ENCODE measurements around the gene ZNF726.
"Not testable (repeated sequence)": the region's sequence is repeated elsewhere in the genome, so short reads cannot be mapped to it uniquely, and the experiment has no call there.

ZNF726 gene

GRCh38 chr19:23937031-23937430 lies 22.3 kb downstream of the ZNF726 start:
- in situ Hi-C loops (cut with MboI; ENCODE audit: low sequenced_read_pairs): not testable (repeated sequence)

DNA sequence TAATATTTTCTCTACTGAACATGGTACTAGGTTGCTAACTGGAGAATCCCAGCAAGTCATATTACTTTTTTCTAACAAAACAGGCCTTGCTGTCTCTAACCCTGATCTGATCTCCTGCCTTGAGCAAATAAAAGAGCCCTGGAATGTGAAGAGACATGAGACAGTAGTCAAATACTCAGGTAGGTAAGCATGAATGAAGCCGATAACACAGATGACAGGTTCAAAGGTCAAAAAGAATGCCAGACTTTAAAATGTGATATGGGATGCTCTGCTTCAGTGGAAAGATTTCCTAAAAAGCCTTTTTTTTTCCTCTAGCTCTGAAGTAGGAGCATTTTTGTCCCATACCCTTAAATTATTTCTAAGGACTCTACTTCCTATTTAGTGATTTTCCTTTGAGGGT lies 28.7 kb downstream of the ZNF726 start:
- in situ Hi-C loops (cut with MboI; ENCODE audit: low sequenced_read_pairs): no loop called here

DNA sequence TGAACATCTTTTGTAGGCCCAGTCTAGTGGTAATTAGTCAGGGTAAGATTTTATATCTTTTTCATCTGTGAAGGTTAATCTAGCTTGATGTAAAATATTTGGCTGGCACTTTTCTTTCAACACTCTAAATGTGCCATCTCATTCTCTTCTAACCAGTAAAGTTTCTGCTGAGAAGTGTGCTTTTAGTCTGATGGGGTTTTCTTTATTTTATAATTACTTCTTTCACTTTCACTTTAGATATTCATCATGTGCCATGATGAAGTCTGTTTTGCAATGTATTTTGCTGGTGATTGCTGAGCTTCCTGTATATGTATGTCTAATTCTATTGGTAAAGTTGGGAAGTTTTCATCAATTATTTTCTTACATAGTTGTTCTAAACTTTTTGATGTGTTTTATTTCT lies 31.9 kb downstream of the ZNF726 start:
- in situ Hi-C loops (cut with MboI; ENCODE audit: low sequenced_read_pairs): no loop called here

DNA sequence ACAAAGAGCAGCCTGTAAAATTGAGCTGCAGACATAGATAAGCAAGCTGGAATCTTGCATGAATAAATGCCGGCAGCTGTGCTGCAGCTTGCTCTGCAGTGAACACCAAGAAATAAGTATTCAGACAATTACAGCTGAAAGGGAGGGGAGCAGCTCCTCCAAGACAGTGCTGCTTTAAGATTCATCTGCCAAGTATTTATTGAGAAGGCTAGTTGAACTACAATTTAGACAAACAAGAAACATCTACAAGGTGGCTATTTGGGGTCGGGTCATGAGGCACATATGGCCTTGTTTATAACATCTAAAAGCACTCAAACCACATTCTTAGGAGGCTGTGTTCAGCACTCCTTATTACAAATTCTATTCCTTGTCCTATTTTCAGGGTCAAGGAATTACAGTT lies 34.9 kb downstream of the ZNF726 start:
- in situ Hi-C loops (cut with MboI; ENCODE audit: low sequenced_read_pairs): no loop called here

DNA sequence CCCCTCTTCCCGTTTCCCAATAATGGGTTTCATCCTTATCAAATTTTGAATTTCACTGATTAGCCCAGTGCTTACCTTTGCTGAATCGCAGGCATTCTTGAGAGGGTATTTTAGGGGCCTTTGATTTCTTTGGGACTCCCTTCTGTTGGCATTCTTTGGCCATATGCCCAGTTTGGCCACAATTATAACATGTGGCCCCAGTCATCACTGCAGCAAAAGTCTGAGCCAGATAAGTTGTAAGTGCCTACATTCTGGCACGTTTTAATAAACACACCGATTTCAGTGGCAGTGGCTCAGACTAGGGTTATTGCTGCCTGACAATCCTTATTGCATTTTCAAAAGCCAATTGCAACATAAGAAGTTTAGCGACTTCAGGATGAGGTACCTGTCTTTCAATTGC lies 41.4 kb downstream of the ZNF726 start:
- in situ Hi-C loops (cut with MboI; ENCODE audit: low sequenced_read_pairs): no loop called here

GRCh38 chr19:23957660-23958281 lies 43.1 kb downstream of the ZNF726 start:
- in situ Hi-C loops (cut with MboI; ENCODE audit: low sequenced_read_pairs): no loop called here

DNA sequence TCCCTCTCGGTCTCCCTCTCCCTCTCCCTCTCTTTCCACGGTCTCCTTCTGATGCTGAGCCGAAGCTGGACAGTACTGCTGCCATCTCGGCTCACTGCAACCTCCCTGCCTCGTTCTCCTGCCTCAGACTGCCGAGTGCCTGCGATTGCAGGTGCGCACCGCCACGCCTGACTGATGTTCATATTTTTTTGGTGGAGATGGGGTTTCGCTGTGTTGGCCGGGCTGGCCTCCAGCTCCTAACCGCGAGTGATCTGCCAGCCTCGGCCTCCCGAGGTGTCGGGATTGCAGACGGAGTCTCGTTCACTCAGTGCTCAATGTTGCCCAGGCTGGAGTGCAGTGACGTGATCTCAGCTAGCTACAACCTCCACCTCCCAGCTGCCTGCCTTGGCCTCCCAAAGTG lies 48.7 kb downstream of the ZNF726 start:
- in situ Hi-C loops (cut with MboI; ENCODE audit: low sequenced_read_pairs): not testable (repeated sequence)

- in situ Hi-C loops (cut with MboI; ENCODE audit: low sequenced_read_pairs): not testable (repeated sequence)
Measured at GRCh38 chr19:23963881-23964280, 49.2 kb downstream of the ZNF726 start.

- in situ Hi-C loops (cut with MboI; ENCODE audit: low sequenced_read_pairs): not testable (repeated sequence)
Measured at GRCh38 chr19:23964334-23964733, 49.6 kb downstream of the ZNF726 start.

DNA sequence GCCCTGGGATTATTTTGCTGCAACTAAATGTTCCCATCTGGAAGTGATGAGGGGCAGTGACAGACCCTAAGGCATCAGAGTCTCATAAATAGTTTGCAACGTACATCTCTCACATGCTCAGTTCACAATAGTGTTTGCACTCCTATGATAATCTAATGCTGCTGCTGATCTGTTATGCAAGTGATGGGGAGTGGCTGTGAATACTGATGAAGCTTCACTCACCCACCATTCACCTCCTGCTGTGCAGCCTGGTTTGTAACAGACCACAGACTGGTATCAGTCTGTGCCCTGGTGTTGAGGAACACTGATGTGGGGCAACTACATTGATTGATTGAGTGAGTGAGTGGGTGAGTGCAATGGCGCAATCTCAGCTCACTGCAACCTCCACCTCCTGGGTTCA lies 54.9 kb downstream of the ZNF726 start:
- in situ Hi-C loops (cut with MboI; ENCODE audit: low sequenced_read_pairs): no loop called here

DNA sequence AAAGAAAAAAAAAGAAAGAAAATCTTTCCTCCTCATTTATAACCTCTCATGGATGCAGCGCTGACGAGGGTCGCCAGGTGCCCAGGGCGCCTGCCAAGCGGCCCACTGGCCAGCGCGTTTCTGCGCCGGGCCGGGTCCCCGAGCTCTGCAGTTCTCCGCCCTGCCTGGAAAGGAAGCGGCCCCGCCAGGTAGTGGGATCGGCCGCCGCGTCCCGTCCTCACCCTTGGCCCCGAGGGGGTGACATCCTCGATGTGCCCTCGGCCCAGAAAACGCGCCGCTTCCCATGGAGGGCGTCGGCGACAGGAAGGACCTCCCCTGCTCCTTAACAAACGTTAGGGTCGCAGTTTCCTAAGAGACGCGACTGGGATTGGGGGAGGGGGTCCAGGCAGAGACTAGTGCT lies 56.9 kb downstream of the ZNF726 start:
- in situ Hi-C loops (cut with MboI; ENCODE audit: low sequenced_read_pairs): no loop called here

- in situ Hi-C loops (cut with MboI; ENCODE audit: low sequenced_read_pairs): no loop called here
Measured at GRCh38 chr19:23972161-23972560, 57.5 kb downstream of the ZNF726 start.

GRCh38 chr19:23974941-23975340 lies 60.3 kb downstream of the ZNF726 start:
- in situ Hi-C loops (cut with MboI; ENCODE audit: low sequenced_read_pairs): no loop called here

- in situ Hi-C loops (cut with MboI; ENCODE audit: low sequenced_read_pairs): not testable (repeated sequence)
Measured at GRCh38 chr19:23976631-23977030, 61.9 kb downstream of the ZNF726 start.

DNA sequence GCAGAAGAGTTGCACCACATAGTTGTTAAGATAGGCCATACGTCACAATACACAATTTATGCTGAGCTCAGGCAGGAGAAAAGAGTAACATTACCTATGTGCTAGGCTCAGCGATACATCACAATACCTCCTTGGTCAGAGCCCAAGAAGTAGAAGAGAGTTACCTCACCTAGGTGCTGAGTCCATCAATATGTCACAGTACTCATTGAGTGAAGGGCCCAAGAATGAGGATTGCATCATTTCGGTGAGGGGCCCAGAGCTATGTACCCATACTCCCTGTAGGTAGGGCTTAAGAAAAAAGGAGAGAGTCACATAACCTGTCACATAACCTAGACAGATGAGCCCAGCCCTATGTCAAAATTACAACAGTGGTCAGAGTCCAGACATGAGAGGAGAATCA lies 62.6 kb downstream of the ZNF726 start:
- in situ Hi-C loops (cut with MboI; ENCODE audit: low sequenced_read_pairs): not testable (repeated sequence)

GRCh38 chr19:23978068-23978467 lies 63.4 kb downstream of the ZNF726 start:
- in situ Hi-C loops (cut with MboI; ENCODE audit: low sequenced_read_pairs): no loop called here

DNA sequence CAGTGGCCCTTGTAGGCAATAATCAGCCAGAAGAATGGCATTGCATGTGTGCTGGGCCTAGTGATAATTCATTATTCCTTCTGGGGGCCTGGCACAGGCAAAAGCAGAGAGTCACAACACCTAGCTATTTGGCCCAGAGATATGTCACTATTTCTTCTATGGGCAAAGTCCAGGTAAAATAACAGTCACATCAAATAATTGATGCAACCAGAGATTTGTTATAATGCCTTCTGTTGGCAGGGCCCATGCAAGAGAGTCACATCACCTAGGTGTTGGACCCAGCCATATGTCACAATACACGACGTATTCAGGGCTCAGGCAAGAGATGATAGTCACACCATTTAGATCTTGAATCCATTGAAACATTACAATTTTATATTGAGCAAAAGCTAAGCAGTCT lies 66.1 kb downstream of the ZNF726 start:
- in situ Hi-C loops (cut with MboI; ENCODE audit: low sequenced_read_pairs): no loop called here

GRCh38 chr19:23981863-23982262 lies 67.2 kb downstream of the ZNF726 start:
- in situ Hi-C loops (cut with MboI; ENCODE audit: low sequenced_read_pairs): no loop called here

DNA sequence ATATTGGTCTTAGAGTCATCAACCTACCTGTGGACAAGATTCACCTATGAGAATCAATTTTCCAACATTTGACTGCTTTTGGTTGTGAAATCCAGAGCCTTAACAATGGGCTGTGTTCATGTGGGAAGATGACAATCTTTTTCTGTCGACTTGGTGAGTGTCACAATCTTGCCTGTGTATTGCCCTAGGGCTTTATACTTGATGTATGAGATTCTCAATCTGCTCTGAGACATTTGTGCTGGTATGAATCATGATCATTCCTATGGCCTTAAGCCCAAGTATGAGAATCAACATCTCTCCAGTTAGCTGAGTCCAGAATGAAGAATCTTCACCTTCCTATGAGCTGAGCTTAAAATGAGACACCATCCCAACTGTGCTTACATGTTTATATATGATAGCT lies 68.7 kb downstream of the ZNF726 start:
- in situ Hi-C loops (cut with MboI; ENCODE audit: low sequenced_read_pairs): no loop called here

Data from hTERT RPE-1 (cell line).